Endometrium (tissue), 2 donors: Measurements from ENCODE around the gene POLR1H.

Experiments
- FAIRE-seq: peaks from 2 replicates; lab custom pipeline; 2012; peaks lifted over from hg19 to GRCh38; lab: Jason Lieb, UNC
- donor health status: control.
- donor health status: control.

POLR1H gene

DNA sequence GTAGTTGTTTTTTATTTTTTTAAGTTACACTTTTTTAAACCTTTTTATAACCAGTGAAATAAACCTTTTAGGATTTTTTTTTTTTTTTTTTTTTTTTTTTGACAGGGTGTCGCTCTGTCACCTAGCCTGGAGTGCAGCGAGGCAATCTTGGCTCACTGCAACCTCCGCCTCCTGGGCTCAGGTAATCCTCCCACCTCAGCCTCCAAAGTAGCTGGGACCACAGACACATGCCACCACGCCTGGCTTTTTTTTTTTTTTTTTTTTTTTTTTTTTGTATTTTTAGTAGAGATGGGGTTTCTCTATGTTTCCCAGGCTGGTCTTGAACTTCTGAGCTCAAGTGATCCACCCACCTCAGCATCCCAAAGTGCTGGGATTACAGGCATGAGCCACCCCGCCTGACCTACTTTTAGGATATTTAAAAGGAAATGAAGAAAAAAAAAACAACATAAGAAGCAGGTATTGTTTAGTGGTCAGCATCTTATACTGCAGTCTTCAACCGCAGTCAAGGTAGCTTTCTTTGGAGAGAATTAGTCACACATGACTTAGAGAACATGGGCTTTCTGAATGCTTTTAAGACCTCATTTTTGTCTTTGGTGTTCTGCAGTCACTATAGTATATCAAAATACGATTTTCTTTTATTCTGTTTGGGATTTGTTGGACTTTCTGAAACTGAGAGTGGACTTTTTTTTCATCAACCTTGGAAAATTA lies 1.6 kb downstream of the POLR1H start:
- FAIRE-seq = no peak

- FAIRE-seq = peak; percentile 31
Observed at GRCh38 chr6:30063315-30063714, 2.2 kb downstream of the POLR1H start.

DNA sequence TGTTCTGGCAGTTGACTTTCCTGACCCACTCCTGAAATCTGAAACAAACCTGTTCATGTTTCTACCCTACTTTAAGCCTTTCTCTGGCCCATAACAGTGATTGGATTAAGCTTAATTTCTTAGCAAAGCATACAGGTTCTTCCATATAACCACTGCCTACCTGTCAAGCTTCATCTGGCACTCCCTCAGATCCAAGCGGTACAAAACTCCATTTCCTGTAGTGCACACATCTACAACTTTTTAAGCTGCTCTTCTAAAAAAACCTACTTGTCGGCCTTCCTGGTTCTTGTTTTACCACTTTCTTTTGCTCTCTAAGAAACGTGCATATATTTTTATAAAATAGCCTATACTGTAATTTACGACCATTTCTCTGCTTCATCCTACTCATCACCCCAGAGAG lies 5.0 kb downstream of the POLR1H start:
- FAIRE-seq = no peak

- peak; percentile 99 for FAIRE-seq
Observed at GRCh38 chr6:30066577-30067459, 5.8 kb downstream of the POLR1H start, which contains the start of gene PPP1R11. PPP1R11 (plus strand) TSS chr6:30067198; CDS start chr6:30067411, 213 bp downstream.

DNA sequence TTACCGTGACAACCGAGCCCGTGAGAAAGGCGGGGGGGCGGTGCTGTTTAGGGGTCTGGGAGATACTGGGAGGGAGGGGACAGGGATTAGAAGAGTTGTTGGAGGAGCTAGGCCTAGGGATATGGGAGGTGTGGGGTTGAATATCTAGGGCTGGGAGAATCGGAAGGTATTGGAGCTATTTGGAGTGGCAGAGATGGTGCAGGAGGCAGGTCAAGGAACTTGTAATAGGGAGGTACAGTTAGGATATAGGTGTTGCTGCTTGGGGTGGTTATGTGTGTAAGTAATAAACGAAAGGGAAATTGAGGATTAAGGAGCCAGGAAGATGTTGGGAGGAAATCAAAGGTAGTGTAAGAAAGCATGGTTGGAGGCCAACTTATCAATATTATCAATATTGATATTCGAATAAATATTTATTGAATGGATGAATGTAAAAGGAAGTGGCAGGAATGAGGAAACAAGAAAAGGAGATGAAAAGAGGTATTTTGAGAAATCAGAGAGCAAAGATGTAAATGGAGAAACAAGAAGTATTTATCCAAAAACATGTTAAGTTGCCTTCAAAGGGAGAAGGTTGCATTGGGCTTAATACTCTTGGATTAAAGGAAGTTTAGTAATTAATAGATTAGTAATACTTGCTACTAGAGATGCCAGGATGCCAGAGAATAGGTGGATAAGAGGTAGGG lies 6.5 kb downstream of the POLR1H start:
- FAIRE-seq = no peak

- no peak for FAIRE-seq
Observed at GRCh38 chr6:30071081-30071818, 10.2 kb downstream of the POLR1H start.

- FAIRE-seq = no peak
Observed at GRCh38 chr6:30071858-30072257, 10.8 kb downstream of the POLR1H start.

GRCh38 chr6:30073489-30074235 lies 12.6 kb downstream of the POLR1H start:
- FAIRE-seq = no peak

GRCh38 chr6:30074331-30075093 lies 13.4 kb downstream of the POLR1H start:
- FAIRE-seq = no peak

DNA sequence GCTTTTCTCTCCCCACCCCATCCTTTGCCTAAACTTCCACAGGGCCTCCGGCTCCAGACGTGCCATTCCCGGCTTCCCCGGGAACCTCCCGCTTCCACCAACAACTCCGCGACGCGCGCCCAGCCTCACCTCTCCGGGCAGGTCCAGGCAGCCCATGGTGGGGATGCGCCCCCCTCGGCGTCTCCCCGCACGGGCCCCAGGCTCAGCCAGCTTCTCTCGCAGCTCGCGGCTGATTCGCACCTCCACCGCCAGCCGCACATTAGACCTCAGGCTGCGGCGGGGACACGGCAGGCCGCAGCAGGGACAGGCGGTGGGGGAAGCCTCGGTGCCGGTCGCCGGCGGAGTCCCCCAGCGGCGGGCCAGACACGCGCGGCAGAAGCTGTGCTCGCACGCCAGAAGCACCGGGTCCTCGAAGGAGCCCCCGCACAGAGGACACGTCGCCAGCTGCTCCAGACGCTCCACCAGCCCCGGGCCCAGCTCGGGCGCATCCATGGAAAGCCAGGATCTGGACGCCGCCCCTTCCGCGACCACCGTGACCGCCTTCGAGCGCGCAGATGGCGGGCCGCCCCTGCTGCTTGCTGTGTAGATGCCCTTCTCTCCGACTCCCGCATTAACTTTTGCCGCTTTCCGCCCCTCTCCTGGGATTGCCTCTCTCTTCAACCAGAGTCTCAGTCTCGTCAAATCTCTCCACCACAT lies 14.2 kb downstream of the POLR1H start, which contains the start of gene RNF39:
Gene RNF39 (minus strand): TSS at position 676 of the 696 bp plus-strand sequence. CDS start 184 bp downstream, at position 492.
- FAIRE-seq = no peak

DNA sequence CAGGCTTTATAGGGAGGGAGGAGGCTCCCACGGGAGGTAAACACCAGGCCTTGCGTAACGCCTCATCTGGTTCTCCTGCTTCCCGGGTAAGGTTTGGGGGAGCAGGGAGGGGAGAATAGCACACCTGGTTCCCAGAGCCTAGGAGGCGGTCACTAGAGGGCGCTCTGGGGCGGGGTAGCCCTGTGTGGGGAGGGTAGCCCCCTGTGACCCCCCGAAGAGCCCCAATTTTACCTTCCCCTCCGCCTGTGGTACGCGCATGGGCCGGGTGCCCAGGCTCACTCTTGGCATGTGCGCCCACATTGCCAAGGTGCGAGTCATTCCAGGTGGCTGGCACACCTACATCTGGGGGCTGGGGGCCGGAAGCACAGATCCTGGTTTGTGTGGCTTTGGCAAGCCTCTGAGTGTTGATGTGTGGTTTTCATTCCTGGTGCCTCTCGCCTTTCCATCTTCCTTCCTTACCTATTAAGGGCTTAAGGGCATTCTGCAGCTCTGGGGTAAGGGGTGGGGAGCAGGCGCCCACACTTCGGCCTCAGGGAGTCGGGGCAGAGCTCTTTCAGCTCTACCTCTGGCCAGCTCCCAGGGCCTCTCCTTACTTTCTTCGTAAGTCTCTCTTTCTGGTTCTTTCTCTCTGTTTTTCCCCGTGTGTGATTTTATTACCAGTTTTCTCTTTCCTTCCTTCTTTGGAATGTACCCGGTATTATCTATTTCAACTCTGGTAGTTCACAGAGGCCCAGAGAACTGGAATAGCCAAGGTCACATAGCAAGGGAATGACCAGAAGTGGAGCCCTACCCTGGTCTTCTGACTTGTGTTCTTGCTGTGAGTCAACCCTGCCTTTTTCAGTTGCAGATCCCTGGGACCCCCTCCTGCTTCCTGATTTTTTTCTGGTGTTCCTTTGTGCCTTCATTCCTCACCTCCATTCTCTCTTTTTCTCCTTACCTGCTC lies 15.0 kb downstream of the POLR1H start:
- FAIRE-seq = no peak

GRCh38 chr6:30077218-30077617 lies 16.2 kb downstream of the POLR1H start:
- no peak for FAIRE-seq

- no peak for FAIRE-seq
Observed at GRCh38 chr6:30087876-30088275, 26.8 kb downstream of the POLR1H start.

DNA sequence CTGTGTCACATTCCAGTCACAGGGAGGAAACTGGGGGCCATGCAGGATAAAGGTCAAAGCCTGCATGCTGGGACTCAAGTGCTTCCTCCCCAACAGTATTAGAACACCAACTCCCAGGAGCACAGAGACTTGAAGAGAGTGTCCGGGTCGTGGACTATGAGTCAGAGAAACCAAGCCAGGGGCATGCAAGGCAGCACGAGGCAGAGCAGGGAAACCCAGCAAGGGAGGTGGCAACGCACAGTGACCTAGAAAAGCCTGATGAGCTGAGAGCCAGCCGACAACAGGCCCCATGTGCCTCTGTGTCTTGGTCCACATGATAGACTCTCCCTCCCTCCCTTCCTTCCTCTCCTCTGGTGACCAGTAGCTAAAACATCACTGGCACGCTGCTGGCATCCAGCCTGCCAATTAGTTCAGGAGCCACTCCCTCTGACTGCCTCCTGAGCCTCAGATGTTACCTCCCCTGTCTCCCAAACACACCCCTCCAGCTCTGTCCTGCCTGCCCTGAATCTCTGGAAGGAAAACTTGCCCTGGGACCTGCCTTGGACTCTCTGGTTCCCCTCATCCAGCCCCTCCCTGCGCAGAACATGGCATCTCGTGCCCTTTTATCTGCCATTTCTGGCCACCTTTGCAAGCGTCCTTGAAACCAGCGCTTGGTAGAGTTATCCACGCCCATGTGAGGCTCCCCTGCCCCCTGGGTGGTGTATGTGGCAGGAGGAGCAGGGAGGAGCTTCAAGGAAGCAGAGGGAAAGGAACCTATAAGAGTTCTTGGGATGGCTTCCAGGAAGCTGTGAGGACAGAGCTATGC lies 30.7 kb downstream of the POLR1H start:
- no peak for FAIRE-seq

GRCh38 chr6:30092852-30093543 lies 31.9 kb downstream of the POLR1H start:
- FAIRE-seq = no peak

GRCh38 chr6:30093951-30094661 lies 33.0 kb downstream of the POLR1H start:
- no peak for FAIRE-seq
